ENCODE results near the gene CTNNBIP1. TPM values are rescaled to one million over a fixed set of nuclear protein-coding genes. Genes with fewer than 3 reads are reported as not detected.
"Not testable (repeated sequence)": the region's sequence is repeated elsewhere in the genome, so short reads cannot be mapped to it uniquely, and the experiment has no call there.

The CTNNBIP1 gene
- total and polyA plus RNA-seq, 9 of the 15 experiments (the other 6 are each of a cell fraction or from before 2014, with no cell fraction given) = 0.65 to 29.2 (median 14.7) TPM

DNA sequence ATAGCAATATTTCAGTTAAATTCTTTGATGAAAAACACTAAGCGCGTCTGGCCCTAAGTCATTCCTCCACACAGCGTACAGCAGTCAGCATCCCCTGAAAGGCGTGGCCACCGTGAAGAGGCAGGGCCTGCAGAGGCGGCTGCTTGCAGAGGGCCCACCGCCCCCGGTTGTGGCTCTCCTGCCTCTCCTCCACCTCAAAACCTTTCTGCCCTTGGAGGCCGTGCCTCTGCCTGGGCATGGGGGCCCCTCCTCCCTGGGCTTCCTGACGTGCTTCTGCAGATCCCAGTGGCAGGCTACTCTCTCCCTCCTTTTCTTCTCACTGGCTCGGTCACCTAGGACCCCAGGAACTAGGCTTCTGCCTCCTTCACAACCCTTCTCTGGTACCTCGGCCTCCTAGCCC lies 102.5 kb downstream of the CTNNBIP1 start (continued):
- TF ChIP-seq RREB1 (CRISPR knock-in tag; IDR thresholded peaks at IDR 0.05) = no peak
- TF ChIP-seq E2F4 (CRISPR knock-in tag; IDR thresholded peaks at IDR 0.05; ENCODE audit: low read depth) = no peak
- TF ChIP-seq ZSCAN29 (IDR thresholded peaks at IDR 0.05) = no peak
- TF ChIP-seq TOE1 (IDR thresholded peaks at IDR 0.05; ENCODE audit: borderline replicate concordance) = no peak
- no peak for TF ChIP-seq TOE1 (CRISPR knock-in tag; IDR thresholded peaks at IDR 0.05; ENCODE audit: borderline replicate concordance, low read depth)
- TF ChIP-seq SIN3B (IDR thresholded peaks at IDR 0.05; ENCODE audit: low read depth) = no peak
- no peak for TF ChIP-seq BCOR (IDR thresholded peaks at IDR 0.05)

DNA sequence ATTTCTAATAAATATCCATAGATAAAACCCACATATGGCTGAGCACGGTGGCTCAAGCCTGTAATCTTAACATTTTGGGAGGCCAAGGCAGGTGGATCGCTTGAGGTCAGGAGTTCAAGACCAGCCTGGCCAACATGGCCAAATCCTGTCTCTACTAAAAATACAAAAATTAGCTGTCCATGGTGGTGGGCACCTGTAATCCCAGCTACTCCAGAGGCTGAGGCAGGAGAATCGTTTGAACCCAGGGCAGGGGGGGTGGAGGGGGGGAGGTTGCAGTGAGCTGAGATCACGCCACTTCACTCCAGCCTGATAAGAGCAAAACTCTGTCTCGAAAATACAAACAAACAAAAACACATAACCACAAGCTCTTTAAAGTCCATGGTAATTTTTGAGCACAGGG lies 104.1 kb downstream of the CTNNBIP1 start:
- H3K36me3 ChIP-seq (ENCODE audit: control insufficient read depth, insufficient read depth, low read length); H2AFZ ChIP-seq (ENCODE audit: low read depth, low read length); H3K4me2 ChIP-seq (ENCODE audit: insufficient read depth, low read length); CTCF ChIA-PET (ENCODE audit: low intra/inter-chr PET ratio); in situ Hi-C loops (cut with MboI); FAIRE-seq; ATAC-seq; H3K79me2 ChIP-seq (ENCODE audit: control insufficient read depth, insufficient read depth, low read length); DNase-seq (ENCODE audit: extremely low read depth in 1 of 4, low spot score in 3 of 4); H3K9ac ChIP-seq (ENCODE audit: insufficient read depth in 1 of 2, low read depth in 2 of 2, low read length in 2 of 2); H3K9me3 ChIP-seq (replicated peaks; ENCODE audit: control insufficient read depth, insufficient read depth, low read depth, low read length); H3K27me3 ChIP-seq (ENCODE audit: control insufficient read depth in 2 of 2, insufficient read depth in 2 of 2, low read length in 2 of 2); H3K9me1 ChIP-seq (ENCODE audit: control insufficient read depth, insufficient read depth, low read length); H3K27ac ChIP-seq (ENCODE audit: extremely low read depth, low read depth, low read length); BruUV-seq (replicated peaks); intact Hi-C loops (cut with micrococcal nuclease); H3K4me3 ChIP-seq: not testable (repeated sequence)
- Histone ChIP-seq H4K20me1 (replicated peaks; ENCODE audit: control insufficient read depth, insufficient read depth, low read length) (peaks cover 12% of the 10 kb centered on the region; the same call in 1 of the 2 replicates), H3K4me1 (replicated peaks in 1 of 2; ENCODE audit: control insufficient read depth in 2 of 2, insufficient read depth in 2 of 2, low read length in 2 of 2) (peaks cover 4 to 15% of the 10 kb centered on the region in 2 experiments; a peak in 4 of 5 replicates)
- POLR2A ChIA-PET = interaction anchor here (0.6 to 1.9 kb wide), 3 partner anchors 11 to 99 kb away, joined by 3 to 8 read pairs (median 6); no protein-coding TSS in a partner anchor
- 61% methylated on average over 5 of the region's 5 CpGs for WGBS (ENCODE audit: insufficient coverage, low coverage, missing lambda C conversion rate)
